SU-DHL-6 (cell line): ENCODE measurements around the gene RBM19.

Source experiments
- H2AFZ ChIP-seq: fragments of 200-600 bp; sonication (generic); 2 replicates; pipeline ENCODE4 v1.6.1; 2014; ENCODE audit warnings: low read depth, mild to moderate bottlenecking, moderate library complexity, mixed read lengths, antibody characterized with exemption, low read length; ENCODE audit not compliant: severe bottlenecking
- H3F3A ChIP-seq: fragments of 200-600 bp; shearing (Covaris generic); 2 replicates; pipeline ENCODE4 v1.6.0; 2016; ENCODE audit warnings: antibody characterized with exemption, mild to moderate bottlenecking; ENCODE audit not compliant: insufficient read depth
- H3K27ac ChIP-seq: fragments of 200-600 bp; sonication (generic); 2 replicates; pipeline ENCODE4 v1.5.1; 2016; ENCODE audit warnings: low read depth, mild to moderate bottlenecking, low read length, moderate library complexity, mixed read lengths
- H3K27me3 ChIP-seq: fragments of 200-600 bp; sonication (generic), shearing (Covaris generic); 2 replicates; pipeline ENCODE4 v1.6.0; 2014; ENCODE audit warnings: mild to moderate bottlenecking, low read length
- H3K36me3 ChIP-seq: fragments of 200-600 bp; sonication (generic); 2 replicates; pipeline ENCODE4 v1.6.1; 2014; ENCODE audit warnings: mild to moderate bottlenecking, low read length, mixed read lengths
- H3K4me2 ChIP-seq: fragments of 300-600, 200-600 bp; shearing (Covaris generic), sonication (generic); 2 replicates; pipeline ENCODE4 v1.6.0; 2014; ENCODE audit warnings: low read length, low read depth, mild to moderate bottlenecking; ENCODE audit not compliant: poor library complexity, severe bottlenecking
- H3K4me3 ChIP-seq: fragments of 200-600 bp; sonication (generic); 2 replicates; pipeline ENCODE4 v1.5.1; 2014; ENCODE audit warnings: antibody characterized with exemption, low read length, mild to moderate bottlenecking, mixed read lengths; ENCODE audit not compliant: insufficient read depth, poor library complexity, severe bottlenecking
- H3K79me2 ChIP-seq: fragments of 200-600 bp; sonication (generic); 2 replicates; pipeline ENCODE4 v1.6.1; 2014; ENCODE audit warnings: mild to moderate bottlenecking, low read length, moderate library complexity; ENCODE audit not compliant: insufficient read depth
- H3K9ac ChIP-seq: fragments of 200-600 bp; sonication (generic); 2 replicates; pipeline ENCODE4 v1.7.0; 2014; ENCODE audit warnings: mild to moderate bottlenecking, low read length
- H3K9me2 ChIP-seq: fragments of 200-600 bp; sonication (generic); replicated peaks from 2 replicates; pipeline ENCODE4 v1.6.1; 2014; ENCODE audit warnings: low read length; ENCODE audit not compliant: insufficient read depth
- H3K9me3 ChIP-seq: fragments of 200-600 bp; sonication (generic); 2 replicates; pipeline ENCODE4 v1.6.1; 2014; ENCODE audit warnings: low read length, mixed read lengths; ENCODE audit not compliant: insufficient read depth
- H4K20me1 ChIP-seq: fragments of 200-600 bp; sonication (generic); 2 replicates; pipeline ENCODE4 v1.6.1; 2014; ENCODE audit warnings: low read depth, mild to moderate bottlenecking, antibody characterized with exemption, low read length, moderate library complexity, mixed read lengths
- CTCF ChIP-seq: fragments of 200-600 bp; sonication (generic); IDR thresholded peaks from one replicate; pipeline ENCODE4 v1.5.1; 2017; ENCODE audit warnings: antibody characterized with exemption, mild to moderate bottlenecking, low read length, moderate library complexity; ENCODE audit not compliant: insufficient read depth, poor library complexity, severe bottlenecking
- EZH2phosphoT487 ChIP-seq: fragments of 200-600 bp; sonication (generic), shearing (Covaris generic); conservative IDR thresholded peaks from 2 replicates; pipeline ENCODE4 v1.6.1; 2018; ENCODE audit warnings: mild to moderate bottlenecking, antibody characterized with exemption, low read length, moderate library complexity, mixed read lengths

Gene RBM19

GRCh38 chr12:113844495-113845210 is 121.5 kb downstream of the RBM19 start:
- Histone ChIP-seq H3K4me2 (no peak overlapping the region), H3K27me3 (no peaks in the 10 kb centered on the region)
- TF ChIP-seq EZH2phosphoT487, result no peak
- no peak for TF ChIP-seq CTCF

GRCh38 chr12:113842699-113843098 is 123.4 kb downstream of the RBM19 start:
- H3K36me3 ChIP-seq, result no peaks in the 10 kb centered on the region
- no peaks in the 10 kb centered on the region for H3F3A ChIP-seq
- no peaks in the 10 kb centered on the region for H3K9me3 ChIP-seq
- H3K9me2 ChIP-seq, result no peaks in the 10 kb centered on the region
- no peak overlapping the region for H2AFZ ChIP-seq
- H4K20me1 ChIP-seq, result no peaks in the 10 kb centered on the region
- no peak overlapping the region for H3K4me2 ChIP-seq
- TF ChIP-seq EZH2phosphoT487 (no peak), CTCF (no peak)
- H3K27me3 ChIP-seq, result no peaks in the 10 kb centered on the region
- no peak overlapping the region for H3K9ac ChIP-seq
- no peaks in the 10 kb centered on the region for H3K79me2 ChIP-seq
- no peak overlapping the region for H3K4me3 ChIP-seq
- H3K27ac ChIP-seq, result no peak overlapping the region

More at GRCh38 chr12:113844495-113845210, 121.5 kb downstream of the RBM19 start:
- Histone ChIP-seq H3K36me3 (no peaks in the 10 kb centered on the region), H2AFZ (no peak overlapping the region), H3K4me3 (no peak overlapping the region), H4K20me1 (no peaks in the 10 kb centered on the region), H3K9me2 (no peaks in the 10 kb centered on the region), H3K79me2 (no peaks in the 10 kb centered on the region), H3F3A (no peaks in the 10 kb centered on the region), H3K27ac (no peak overlapping the region), H3K9ac (no peak overlapping the region), H3K9me3 (no peaks in the 10 kb centered on the region)

- Histone ChIP-seq H3K27ac (no peak overlapping the region), H3K36me3 (no peaks in the 10 kb centered on the region), H3K9ac (no peak overlapping the region), H2AFZ (no peak overlapping the region), H3K9me2 (no peaks in the 10 kb centered on the region), H3F3A (no peaks in the 10 kb centered on the region), H4K20me1 (no peaks in the 10 kb centered on the region), H3K27me3 (no peaks in the 10 kb centered on the region), H3K4me2 (no peak overlapping the region), H3K79me2 (no peaks in the 10 kb centered on the region), H3K9me3 (no peaks in the 10 kb centered on the region), H3K4me3 (no peak overlapping the region)
- no peak for TF ChIP-seq EZH2phosphoT487
These were observed 124.3 kb downstream of the RBM19 start for GRCh38 chr12:113841786-113842185.

GRCh38 chr12:113840401-113841042 is 125.6 kb downstream of the RBM19 start:
- Histone ChIP-seq H3K36me3 (no peaks in the 10 kb centered on the region), H3K9me3 (no peaks in the 10 kb centered on the region), H4K20me1 (no peaks in the 10 kb centered on the region), H3K4me2 (no peak overlapping the region), H3K79me2 (no peaks in the 10 kb centered on the region), H3K27me3 (no peaks in the 10 kb centered on the region), H3K9me2 (no peaks in the 10 kb centered on the region), H2AFZ (no peak overlapping the region), H3F3A (no peaks in the 10 kb centered on the region), H3K9ac (no peak overlapping the region), H3K4me3 (no peak overlapping the region), H3K27ac (no peak overlapping the region)
- TF ChIP-seq EZH2phosphoT487 (no peak), CTCF (no peak)
